GM23248 (cell line): ENCODE measurements around the gene ZNF226. TPM values are rescaled to one million over a fixed set of nuclear protein-coding genes. Genes with fewer than 3 reads are reported as not detected.

ENCODE experiments used
- polyA plus RNA-seq: library from polyadenylated mRNA; unstranded; fragments of >200 nt; fragmentation: Nextera tagmentation; extraction: Ambion mirVana; gene quantifications from 2 replicates; pipeline ENCODE4 v1.2.1, GENCODE V29; 2016
- total RNA-seq: library from RNA; depleted of rRNA; stranded (reverse); fragments of >200 nt; shearing (Covaris generic); gene quantifications from 2 replicates; pipeline ENCODE4 v1.2.3, GENCODE V29; 2014; rRNA removed

Gene ZNF226
- total and polyA plus RNA-seq, 2 experiments from 2014 or later: 30.3 to 32.5 TPM

Other genes starting within 250 kb of the ZNF226 start
- gene ZNF45, start 229.8 kb upstream of the ZNF226 start, total RNA-seq: 8.9 and 13.0 TPM in 2 replicates
- 7.7 and 8.5 TPM in 2 replicates for gene ZNF45, start 229.8 kb upstream of the ZNF226 start, polyA plus RNA-seq
- 3.8 and 7.8 TPM in 2 replicates for gene ZNF221, start 213.9 kb upstream of the ZNF226 start, total RNA-seq
- 1.6 and 1.9 TPM in 2 replicates for gene ZNF221, start 213.9 kb upstream of the ZNF226 start, polyA plus RNA-seq
- 6.8 and 13.7 TPM in 2 replicates for gene ZNF155, start 180.9 kb upstream of the ZNF226 start, total RNA-seq
- 4.0 and 5.2 TPM in 2 replicates for gene ZNF155, start 180.9 kb upstream of the ZNF226 start, polyA plus RNA-seq
- gene ZNF230, start 162.1 kb upstream of the ZNF226 start, total RNA-seq: 1.9 and 3.9 TPM in 2 replicates
- 2.2 and 2.7 TPM in 2 replicates for gene ZNF230, start 162.1 kb upstream of the ZNF226 start, polyA plus RNA-seq
- 2.5 and 6.6 TPM in 2 replicates for gene ZNF222, start 139.7 kb upstream of the ZNF226 start, total RNA-seq
- gene ZNF222, start 139.7 kb upstream of the ZNF226 start, polyA plus RNA-seq: 3.1 and 3.2 TPM in 2 replicates
- 3.5 and 24.0 TPM in 2 replicates for gene ZNF223, start 113.1 kb upstream of the ZNF226 start, total RNA-seq
- 2.8 and 3.5 TPM in 2 replicates for gene ZNF223, start 113.1 kb upstream of the ZNF226 start, polyA plus RNA-seq
- 1.9 and 2.9 TPM in 2 replicates for gene ZNF284, start 92.9 kb upstream of the ZNF226 start, total RNA-seq
- 1.9 and 2.0 TPM in 2 replicates for gene ZNF284, start 92.9 kb upstream of the ZNF226 start, polyA plus RNA-seq
- gene ZNF224, start 70.7 kb upstream of the ZNF226 start, total RNA-seq: 15.6 and 19.2 TPM in 2 replicates
- gene ZNF224, start 70.7 kb upstream of the ZNF226 start, polyA plus RNA-seq: 9.4 and 11.7 TPM in 2 replicates
- gene ZNF225, start 51.7 kb upstream of the ZNF226 start, total RNA-seq: 5.8 and 6.1 TPM in 2 replicates
- 3.2 and 4.3 TPM in 2 replicates for gene ZNF225, start 51.7 kb upstream of the ZNF226 start, polyA plus RNA-seq
- gene ZNF234, start 23.5 kb upstream of the ZNF226 start, total RNA-seq: 6.5 and 8.1 TPM in 2 replicates
- gene ZNF234, start 23.5 kb upstream of the ZNF226 start, polyA plus RNA-seq: 4.7 and 6.2 TPM in 2 replicates
- gene ZNF227, start 47.4 kb downstream of the ZNF226 start, total RNA-seq: 7.6 and 16.1 TPM in 2 replicates
- gene ZNF227, start 47.4 kb downstream of the ZNF226 start, polyA plus RNA-seq: 7.5 and 7.8 TPM in 2 replicates
- gene ZNF233, start 94.8 kb downstream of the ZNF226 start, total RNA-seq: 0.13 and 0.86 TPM in 2 replicates
- gene ZNF233, start 94.8 kb downstream of the ZNF226 start, polyA plus RNA-seq: 0.61 and 0.80 TPM in 2 replicates
- 1.0 and 2.1 TPM in 2 replicates for gene ZNF235, start 139.9 kb downstream of the ZNF226 start, total RNA-seq
- gene ZNF235, start 139.9 kb downstream of the ZNF226 start, polyA plus RNA-seq: 1.4 and 2.6 TPM in 2 replicates
- gene ZNF112, start 191.6 kb downstream of the ZNF226 start, total RNA-seq: 5.6 and 5.7 TPM in 2 replicates
- 4.2 and 5.6 TPM in 2 replicates for gene ZNF112, start 191.6 kb downstream of the ZNF226 start, polyA plus RNA-seq
- gene ZNF285, start 236.5 kb downstream of the ZNF226 start, total RNA-seq: 2.1 and 4.3 TPM in 2 replicates
- 0.99 and 1.1 TPM in 2 replicates for gene ZNF285, start 236.5 kb downstream of the ZNF226 start, polyA plus RNA-seq